Measurements from ENCODE around the gene TCP11L2.
"Not testable (repeated sequence)": the region's sequence is repeated elsewhere in the genome, so short reads cannot be mapped to it uniquely, and the experiment has no call there.

TCP11L2 gene

DNA sequence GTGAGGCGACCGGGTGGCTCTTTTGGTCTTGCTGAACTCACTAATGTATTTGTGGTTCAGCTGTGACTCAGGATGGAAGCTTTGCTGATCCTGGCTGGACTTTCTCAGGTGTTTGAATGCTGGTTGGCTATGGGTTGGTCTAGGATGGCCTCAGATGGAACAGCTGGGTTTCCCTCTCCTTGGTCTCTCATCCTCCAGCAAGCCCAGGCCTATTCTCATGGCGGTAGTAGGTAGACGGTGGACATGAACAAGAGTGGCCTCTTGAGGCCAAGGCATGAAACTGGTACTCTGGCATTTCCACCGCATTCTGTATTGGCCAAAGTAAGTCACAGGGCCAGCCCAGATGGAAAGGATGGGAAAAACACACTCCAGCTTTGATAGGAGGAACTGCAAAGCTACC is 43.2 kb downstream of the TCP11L2 start:
- peak; percentile 12 for DNase-seq

DNA sequence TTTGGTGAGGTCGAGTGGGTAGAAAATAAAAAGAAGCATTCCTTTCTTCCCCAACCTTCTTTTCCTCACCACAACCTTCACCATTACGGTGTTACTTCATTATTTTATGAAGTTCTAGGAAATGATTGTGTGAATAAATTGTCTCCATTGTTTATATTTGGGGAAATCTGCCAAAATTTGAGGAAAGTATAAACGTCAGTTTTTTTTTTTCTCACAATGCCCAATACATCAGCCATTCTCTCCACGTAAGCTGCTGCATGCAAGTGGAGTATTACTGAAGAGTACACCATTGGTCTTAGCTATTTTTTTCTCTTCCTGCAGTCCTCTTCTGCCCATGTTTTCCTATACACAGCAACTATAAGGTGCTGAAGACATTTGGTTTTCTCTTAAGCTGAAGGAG is 45.9 kb downstream of the TCP11L2 start:
- DNase-seq: no peak

DNA sequence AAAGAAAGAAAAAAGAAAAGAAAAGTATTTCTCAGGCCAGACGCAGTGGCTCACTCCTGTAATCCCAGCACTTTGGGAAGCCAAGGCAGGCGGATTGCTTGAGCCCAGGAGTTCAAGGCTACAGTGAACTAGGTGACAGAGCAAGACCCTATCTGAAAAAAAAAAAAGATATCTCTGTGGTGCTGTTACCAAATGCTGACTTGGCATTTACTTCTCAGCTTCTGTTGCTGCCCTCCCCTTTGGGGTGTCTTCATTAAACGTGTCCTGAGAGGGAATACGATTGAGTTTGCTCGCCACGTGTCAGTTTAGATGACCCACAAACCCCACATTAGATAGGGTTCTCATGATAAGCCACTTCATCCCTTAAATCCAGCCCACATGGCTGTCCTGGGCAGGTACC is 50.6 kb downstream of the TCP11L2 start:
- no peak for DNase-seq

DNA sequence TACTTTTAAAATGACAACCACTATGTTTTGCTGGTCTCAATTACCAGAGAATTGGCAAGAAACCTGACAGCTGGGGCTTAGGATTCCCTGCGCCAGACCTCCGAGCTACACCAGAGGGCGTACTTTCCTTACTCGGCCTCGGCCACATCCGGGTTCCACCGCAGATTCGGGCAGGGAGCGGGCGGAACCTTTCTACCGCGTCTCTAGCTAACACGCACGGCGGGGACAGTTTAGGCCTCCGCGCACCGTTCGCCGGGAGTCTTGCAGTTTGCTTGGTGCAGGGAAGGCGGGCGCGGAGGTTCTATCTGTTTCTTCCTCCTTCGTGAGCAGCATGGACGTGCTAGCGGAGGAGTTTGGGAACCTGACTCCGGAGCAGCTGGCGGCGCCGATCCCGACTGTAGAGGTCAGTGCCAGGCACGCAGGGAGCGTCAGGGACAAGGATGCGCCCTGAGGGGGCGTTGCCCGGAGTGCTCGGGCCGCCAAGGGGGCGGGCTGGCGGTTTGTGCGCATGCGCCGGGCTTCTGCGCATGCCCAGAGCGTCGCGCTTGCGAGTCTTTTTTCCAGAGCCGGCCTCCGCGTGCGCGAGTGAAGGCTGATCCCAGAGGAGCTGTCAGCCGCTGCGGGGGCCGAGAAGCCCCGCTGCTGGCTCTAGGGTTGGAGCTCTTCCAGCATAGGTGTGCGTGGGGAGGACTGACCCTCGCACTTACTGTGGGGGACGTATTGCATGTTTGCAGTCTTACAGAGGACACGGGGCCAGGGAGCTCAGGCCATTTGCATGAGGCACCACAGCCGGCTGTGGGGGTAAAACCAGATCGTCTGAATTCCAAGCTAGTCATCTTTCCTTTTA is 55.2 kb downstream of the TCP11L2 start, which contains the start of gene POLR3B:
TSS of gene POLR3B (plus strand) at position 200 of the 847 bp plus-strand sequence. CDS start at position 332, 132 bp downstream.
- DNase-seq: peak; percentile 96

DNA sequence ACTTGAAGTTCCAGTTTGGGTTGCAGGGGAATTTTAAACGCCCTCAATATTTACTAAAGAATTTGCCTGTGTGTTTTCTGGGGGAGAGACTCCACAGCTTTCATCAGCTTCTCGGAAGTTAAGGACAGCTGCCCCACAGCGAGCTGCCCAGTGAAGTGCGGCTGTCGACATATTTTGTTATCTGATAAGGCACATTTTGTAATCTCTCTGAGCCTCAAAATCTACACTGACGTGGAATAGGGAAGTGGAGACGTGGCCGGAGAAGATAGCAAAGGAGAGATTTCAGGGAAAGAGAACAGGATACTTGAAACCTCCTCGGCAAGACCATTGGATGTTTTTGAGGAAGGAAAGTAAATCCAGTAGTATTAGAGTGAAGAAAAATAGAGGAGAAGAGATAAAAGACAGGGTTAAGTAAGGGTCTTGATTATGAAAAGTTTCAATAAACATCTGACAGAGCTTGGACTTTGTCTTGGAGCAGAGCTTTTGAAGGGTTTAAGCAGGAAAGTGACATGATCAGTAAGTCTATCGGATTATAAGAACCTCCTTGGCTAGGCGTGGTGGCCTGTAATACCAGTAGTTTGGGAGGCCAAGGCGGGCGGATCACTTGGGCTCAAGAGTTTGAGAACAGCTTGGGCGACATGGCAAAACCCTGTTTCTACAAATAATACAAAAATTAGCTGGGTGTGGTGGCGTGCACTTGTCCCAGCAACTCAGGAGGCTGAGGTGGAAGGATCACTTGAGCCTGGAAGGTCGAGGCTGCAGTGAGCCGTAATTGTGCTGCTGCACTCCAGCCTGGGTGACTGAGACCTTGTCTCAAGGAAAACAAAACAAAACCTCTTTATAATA is 56.1 kb downstream of the TCP11L2 start:
- DNase-seq: no peak

DNA sequence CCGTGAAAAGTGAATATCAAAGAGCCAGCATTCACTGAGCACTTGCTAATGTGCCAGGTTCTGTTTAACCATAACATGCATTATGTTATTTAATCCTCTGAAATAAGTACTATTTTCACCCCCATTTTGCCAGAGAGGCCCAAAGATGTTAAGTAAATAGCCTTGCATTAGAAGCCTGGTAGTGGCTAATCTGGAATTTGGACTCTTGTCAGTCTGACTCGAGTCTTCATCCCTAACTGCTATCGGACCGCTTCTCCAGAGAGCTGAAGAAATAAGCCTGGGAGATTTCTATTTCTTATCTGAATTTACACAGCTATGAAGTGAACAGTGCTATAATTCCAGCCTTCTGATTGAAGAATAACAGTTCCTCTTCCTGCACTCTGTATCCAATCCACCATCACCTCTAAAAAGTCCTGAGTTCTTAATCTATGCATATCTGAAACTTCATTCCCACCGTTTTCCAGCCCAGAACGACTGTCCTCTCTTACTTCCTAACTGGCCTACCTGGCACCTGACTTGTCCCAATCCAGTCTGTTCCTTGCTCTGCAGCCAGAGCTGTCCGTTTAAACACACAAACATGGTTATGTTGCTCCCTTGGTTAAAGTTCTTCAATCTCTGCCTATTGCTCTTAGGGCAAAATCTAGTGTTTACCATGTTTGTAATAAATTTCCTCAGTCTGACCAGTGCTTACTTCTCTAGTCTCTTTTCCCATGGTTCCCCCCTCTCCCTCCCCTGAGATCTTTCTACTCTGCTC is 57.3 kb downstream of the TCP11L2 start:
- no peak for DNase-seq

DNA sequence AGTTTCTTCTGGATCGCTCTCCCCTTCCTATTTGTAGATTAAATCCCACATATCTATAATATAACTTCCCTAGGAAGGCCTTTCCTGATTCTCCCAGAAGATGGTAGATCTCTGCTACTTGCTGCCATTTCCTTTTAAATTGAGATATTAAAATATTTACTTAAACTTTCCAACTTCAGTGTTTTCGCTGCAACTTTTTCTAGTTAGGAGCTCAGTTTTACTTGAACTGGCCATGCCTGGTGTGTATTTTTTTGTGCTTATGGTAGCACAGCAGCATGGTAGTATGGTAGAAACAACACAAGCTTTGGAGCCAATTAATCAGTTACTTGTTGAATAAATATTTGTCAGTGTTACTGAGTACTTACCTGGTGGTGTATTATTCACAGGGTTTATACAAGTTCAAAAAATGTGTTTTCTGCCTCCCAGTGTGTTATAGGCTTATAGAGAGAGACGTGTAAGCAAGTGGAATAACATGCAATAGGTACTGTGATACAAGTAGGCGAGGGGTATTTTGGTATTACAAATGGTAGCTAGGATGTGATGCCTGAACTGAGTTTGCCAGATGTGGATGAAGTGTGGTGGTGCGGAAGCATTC is 58.0 kb downstream of the TCP11L2 start:
- no peak for DNase-seq

DNA sequence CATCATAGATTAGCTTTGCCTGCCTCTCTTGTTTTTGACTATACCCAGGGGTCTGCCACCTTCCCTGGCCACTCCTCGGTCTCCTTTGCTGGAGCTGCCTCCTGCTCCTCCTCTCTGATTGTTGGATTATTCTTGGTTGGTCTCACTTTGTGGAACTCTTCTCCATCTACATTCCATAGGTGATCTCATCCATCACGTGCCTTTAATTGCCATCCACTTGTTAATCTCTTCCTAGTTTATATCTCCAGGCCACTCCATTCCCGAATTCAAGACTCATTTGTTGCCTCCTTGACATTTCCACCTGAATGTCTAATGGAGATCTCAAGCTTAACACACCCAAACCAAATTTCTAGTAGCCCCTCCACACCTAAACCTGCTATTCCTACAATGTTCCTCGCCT is 60.4 kb downstream of the TCP11L2 start:
- DNase-seq: no peak

DNA sequence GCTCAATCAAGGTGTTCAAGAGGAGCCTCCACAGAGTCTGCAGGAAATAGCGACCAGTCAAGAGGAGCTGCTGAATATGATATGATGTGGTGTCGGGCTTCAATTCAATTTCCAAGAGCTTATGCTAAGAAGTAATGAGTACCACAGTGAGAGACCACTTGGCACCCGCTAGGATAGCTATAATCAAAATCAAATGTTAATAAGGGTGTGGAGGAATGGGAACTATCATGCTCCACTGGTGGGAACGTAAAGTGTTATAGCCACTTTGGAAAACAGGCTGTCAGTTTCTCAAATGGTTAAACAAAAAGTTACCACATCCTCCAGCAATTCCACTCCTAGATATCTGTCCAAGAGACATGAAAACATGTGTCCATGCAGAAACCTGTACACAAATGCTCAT is 61.7 kb downstream of the TCP11L2 start:
- no peak for DNase-seq

DNA sequence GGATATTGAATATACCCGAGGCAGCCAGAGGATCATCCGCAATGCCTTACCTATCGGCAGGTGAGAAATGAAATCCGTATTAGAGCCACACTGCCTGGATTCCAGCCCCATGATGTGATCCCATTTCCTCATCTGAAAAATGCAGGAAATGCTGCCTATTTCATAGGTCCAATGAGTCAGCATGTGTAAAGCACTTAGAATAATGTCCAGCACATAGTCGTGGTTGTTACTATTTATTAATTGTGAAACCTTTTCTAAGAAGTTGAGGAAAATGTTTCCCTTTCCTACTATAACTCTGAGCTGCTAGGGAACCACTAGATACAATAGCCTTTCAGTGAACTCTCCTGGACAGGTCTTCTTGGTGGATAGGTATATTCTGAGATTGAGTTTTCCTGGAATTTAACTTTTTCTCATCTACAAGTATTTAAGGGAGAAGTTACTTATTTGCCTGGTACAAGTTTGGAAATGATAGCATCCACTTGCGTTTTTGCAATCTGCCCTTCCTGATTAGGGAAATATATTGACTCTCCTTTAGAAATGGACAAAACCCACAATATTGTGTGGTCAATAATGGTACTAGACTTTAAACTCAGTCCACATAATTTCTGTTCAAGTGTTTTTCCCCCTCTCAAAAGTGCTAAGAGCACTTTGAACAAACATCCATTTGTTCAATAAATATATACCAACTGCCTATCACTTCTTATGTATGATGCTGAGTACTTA is 67.3 kb downstream of the TCP11L2 start:
- no peak for DNase-seq

DNA sequence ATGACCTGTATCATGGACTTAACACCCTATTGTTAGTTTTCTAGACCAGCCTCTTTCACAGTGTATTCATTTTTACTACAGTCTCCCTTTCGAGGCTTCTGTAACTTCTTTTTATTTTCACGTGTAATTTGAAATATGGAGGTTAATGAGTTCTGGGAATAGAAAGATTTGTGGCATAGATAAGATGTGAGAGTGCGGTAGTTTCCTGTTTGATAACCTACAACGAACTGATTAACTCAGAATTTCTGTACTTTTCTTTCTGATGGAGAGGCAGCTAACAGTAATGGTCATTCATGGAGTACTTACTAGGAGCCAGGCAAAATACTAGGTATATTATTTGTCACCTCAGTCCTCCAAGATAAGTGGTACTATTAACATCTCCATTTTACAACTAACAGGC is 76.3 kb downstream of the TCP11L2 start:
- peak; percentile 14 for DNase-seq

DNA sequence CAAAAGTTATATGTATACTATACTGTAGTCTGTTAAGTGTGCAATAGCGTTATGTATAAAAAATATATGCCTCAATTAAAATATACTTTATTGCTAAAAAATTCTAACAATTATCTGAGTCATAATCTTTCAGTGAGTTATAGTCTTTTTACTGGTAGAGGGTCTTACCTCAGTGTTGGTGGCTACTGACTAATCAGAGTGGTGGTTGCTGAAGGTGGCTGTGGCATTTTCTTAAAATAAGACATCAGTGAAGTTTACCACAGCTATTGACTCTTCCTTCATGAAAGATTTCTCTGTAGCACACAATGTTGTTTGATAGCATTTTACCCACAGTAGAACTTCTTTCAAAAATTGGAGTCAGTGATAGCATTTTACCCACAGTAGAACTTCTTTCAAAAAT is 78.4 kb downstream of the TCP11L2 start:
- DNase-seq: no peak

DNA sequence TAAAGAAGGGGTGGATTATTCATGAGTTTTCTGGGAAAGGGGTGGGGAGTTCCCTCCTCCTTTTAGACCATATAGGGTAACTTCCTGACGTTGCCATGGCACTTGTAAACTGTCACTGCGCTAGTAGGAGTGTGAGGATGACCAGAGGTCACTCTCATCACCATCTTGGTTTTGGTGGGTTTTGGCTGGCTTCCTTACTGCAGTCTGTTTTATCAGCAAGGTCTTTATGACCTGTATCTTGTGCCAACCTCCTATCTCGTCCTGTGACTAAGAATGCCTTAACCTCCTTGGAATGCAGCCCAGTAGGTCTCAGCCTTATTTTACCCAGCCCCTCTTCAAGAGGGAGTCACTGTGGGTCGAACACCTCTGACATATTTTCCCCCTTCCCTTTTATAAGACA is 79.3 kb downstream of the TCP11L2 start:
- not testable (repeated sequence) for DNase-seq

DNA sequence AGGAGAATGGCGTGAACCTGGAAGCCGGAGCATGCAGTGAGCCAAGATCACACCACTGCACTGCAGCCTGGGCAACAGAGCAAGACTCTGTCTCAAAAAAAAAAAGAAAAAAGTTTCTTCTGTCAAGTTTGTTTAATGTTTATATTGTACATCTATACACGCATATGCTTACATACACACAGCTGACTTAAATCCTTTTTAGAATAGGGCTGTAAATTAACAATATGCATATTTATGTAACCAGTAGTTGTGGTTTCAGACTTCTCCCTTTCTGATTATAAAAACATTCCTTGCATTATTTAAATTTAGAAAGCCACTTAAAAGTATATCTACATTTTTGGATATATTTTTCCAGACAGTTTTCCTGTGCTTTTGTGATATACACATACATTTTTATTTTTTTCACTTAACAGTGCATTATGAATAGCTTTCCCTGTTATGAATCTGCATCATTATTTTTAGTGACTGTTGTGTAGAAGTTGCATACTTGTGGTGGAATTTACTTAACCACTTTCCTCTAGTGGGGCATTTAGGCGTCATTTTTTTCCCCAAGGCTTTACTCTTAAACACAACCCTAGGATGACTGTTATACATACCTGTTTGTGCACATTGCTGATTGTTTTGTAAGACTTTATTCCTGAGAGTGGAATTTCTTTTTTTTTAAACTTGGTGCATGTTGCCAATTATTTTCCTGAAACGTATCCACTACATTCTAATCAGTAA is 84.4 kb downstream of the TCP11L2 start:
- DNase-seq: no peak

DNA sequence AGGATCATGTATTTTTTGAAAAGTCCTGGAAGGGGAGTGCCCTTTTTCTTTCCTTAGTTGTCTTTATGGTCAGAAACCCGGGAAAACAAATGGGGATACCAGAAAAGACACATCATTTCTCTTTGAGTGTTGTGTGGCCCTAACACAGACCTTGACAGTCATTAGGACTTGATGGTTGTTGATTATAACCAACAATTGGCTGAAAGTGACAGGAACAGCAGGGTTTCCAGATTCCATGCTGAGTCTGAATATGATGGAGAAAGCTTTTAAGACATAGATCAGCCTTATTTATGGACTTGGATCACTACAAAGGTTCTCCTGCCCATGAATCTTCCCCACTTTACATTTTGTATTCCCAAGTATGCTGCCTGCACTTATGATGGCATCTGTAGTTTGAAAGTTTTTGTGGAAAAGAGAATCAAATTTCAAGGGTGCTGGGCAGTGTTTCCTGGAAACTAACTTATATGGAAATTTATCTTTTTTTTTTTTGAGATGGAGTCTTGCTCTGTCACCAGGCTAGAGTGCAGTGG is 85.4 kb downstream of the TCP11L2 start:
- no peak for DNase-seq

DNA sequence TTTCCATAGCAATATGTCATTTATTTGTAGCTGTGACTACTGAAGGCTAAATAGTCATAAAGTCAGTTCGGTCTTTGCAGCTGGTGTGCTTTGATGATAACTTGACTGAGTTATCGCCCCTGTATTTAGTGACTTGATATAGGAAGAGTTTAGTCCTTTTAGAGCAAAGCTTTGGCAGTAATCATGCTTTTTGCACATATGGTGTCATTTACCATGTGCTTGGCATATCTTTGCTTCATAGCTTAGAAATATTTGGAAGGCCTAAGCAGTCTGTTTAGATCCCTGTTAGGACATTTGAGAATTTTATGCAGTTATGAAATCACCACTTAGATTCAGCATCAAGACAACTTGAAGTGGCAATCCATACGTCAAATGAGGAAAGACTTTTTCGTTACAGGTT is 86.6 kb downstream of the TCP11L2 start:
- no peak for DNase-seq

DNA sequence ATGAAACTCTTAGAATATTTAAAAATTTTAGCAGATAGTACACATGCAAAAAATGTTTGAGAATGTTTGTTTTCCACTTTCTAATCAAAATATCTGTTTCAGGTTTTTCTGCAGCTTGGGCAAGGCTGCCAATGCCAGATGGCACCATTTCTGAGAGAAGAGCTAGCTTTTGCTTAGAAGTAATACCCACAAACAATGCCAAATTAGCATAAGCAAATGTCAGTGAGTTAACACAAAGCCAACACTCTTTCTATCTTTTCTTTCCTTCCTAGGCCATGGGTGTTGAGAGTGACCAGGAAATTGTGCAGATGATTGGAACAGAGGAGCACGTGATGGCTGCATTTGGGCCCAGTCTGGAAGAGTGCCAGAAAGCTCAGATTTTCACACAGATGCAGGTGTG is 90.2 kb downstream of the TCP11L2 start:
- DNase-seq: no peak

Measured in CD4-positive, alpha-beta T cell treated with Interleukin-10 for 1 hour (primary cell).